WTC11 (cell line): ENCODE measurements around the gene CACNG3. TPM values are rescaled to one million over a fixed set of nuclear protein-coding genes. Genes with fewer than 3 reads are reported as not detected.

Experiments used
- ATAC-seq: fragments of 200-7000 bp; cut with Tn5 transposase; 2 replicates; pipeline ENCODE4 v1.10.0; 2021; ENCODE audit warnings: mild to moderate bottlenecking, moderate library complexity
- CTCF ChIA-PET: fragments of 300-600 bp; sonication (Branson Sonifier 250); formaldehyde crosslinking; loops from one replicate; lab custom pipeline; 2021; ENCODE audit warnings: antibody characterized with exemption; lab: Charles Lee
- POLR2A ChIA-PET: fragments of 350-600 bp; sonication (Branson Sonifier 250); formaldehyde crosslinking; loops from one replicate; lab custom pipeline; 2021; ENCODE audit warnings: antibody characterized with exemption; lab: Charles Lee
- DNase-seq: peaks from one replicate; pipeline ENCODE4 v3.0.0; 2021; ENCODE audit warnings: low spot score
- H3K27ac Mint-ChIP-seq: 2 replicates; pipeline ENCODE4 v1.8.0; 2021; ENCODE audit warnings: mixed read lengths
- H3K27me3 Mint-ChIP-seq: 2 replicates; pipeline ENCODE4 v1.8.0; 2021; ENCODE audit warnings: low read depth, mild to moderate bottlenecking, moderate library complexity, mixed read lengths
- H3K36me3 Mint-ChIP-seq: 2 replicates; pipeline ENCODE4 v1.8.0; 2021; ENCODE audit warnings: mixed read lengths
- H3K4me1 Mint-ChIP-seq: 2 replicates; pipeline ENCODE4 v1.8.0; 2022; ENCODE audit warnings: mixed read lengths
- H3K4me3 Mint-ChIP-seq: 2 replicates; pipeline ENCODE4 v1.8.0; 2021; ENCODE audit warnings: mild to moderate bottlenecking, moderate library complexity, mixed read lengths
- H3K9me3 Mint-ChIP-seq: 2 replicates; pipeline ENCODE4 v1.8.0; 2021; ENCODE audit warnings: mixed read lengths
- AR ChIP-seq: fragments of 250-450 bp; sonication (Bioruptor Pico); IDR thresholded peaks from 2 replicates; pipeline ENCODE4 v1.9.0; 2021; ENCODE audit warnings: mild to moderate bottlenecking
- ATF3 ChIP-seq: sonication (generic); formaldehyde crosslinking; conservative IDR thresholded peaks from 2 replicates; pipeline ENCODE4 v1.8.1; 2022; ENCODE audit warnings: mild to moderate bottlenecking, missing genetic modification reagents
- CBFB ChIP-seq: sonication (generic); formaldehyde crosslinking; IDR thresholded peaks from 2 replicates; pipeline ENCODE4 v1.8.1; 2022; ENCODE audit warnings: mild to moderate bottlenecking, low read depth, missing genetic modification reagents
- CREB1 ChIP-seq: sonication (generic); formaldehyde crosslinking; IDR thresholded peaks from 2 replicates; pipeline ENCODE4 v1.8.0; 2023; ENCODE audit warnings: mild to moderate bottlenecking, missing genetic modification reagents
- CREM ChIP-seq: sonication (generic); formaldehyde crosslinking; IDR thresholded peaks from 2 replicates; pipeline ENCODE4 v1.8.1; 2022; ENCODE audit warnings: mild to moderate bottlenecking, missing genetic modification reagents, moderate library complexity
- E2F1 ChIP-seq: sonication (generic); formaldehyde crosslinking; IDR thresholded peaks from 2 replicates; pipeline ENCODE4 v1.8.0; 2022; ENCODE audit warnings: mild to moderate bottlenecking, missing genetic modification reagents
- E2F5 ChIP-seq: sonication (generic); formaldehyde crosslinking; IDR thresholded peaks from 2 replicates; pipeline ENCODE4 v1.8.1; 2022; ENCODE audit warnings: mild to moderate bottlenecking, moderate library complexity, missing genetic modification reagents
- ETV6 ChIP-seq: sonication (generic); formaldehyde crosslinking; IDR thresholded peaks from 2 replicates; pipeline ENCODE4 v1.8.1; 2022; ENCODE audit warnings: mild to moderate bottlenecking, missing genetic modification reagents
- FOXP1 ChIP-seq: sonication (generic); formaldehyde crosslinking; IDR thresholded peaks from 2 replicates; pipeline ENCODE4 v1.8.0; 2022; ENCODE audit warnings: missing genetic modification reagents, mild to moderate bottlenecking, moderate library complexity, borderline replicate concordance
- IRF2 ChIP-seq: sonication (generic); formaldehyde crosslinking; IDR thresholded peaks from 2 replicates; pipeline ENCODE4 v1.8.0; 2022; ENCODE audit warnings: low read depth, missing genetic modification reagents, borderline replicate concordance
- JAZF1 ChIP-seq: fragments of 250-450 bp; sonication (Bioruptor Pico); IDR thresholded peaks from 2 replicates; pipeline ENCODE4 v1.9.0; 2021; ENCODE audit warnings: moderate library complexity, mild to moderate bottlenecking, inconsistent platforms
- MYBL2 ChIP-seq: sonication (generic); formaldehyde crosslinking; IDR thresholded peaks from 2 replicates; pipeline ENCODE4 v1.8.1; 2023; ENCODE audit warnings: mild to moderate bottlenecking, moderate library complexity, missing genetic modification reagents
- NFATC4 ChIP-seq: fragments of 250-450 bp; sonication (Bioruptor Pico); IDR thresholded peaks from 2 replicates; pipeline ENCODE4 v1.9.0; 2021; ENCODE audit warnings: mild to moderate bottlenecking
- NR1H2 ChIP-seq: sonication (generic); formaldehyde crosslinking; IDR thresholded peaks from 2 replicates; pipeline ENCODE4 v1.9.0; 2021; ENCODE audit warnings: mild to moderate bottlenecking, moderate library complexity, missing genetic modification reagents
- NR3C1 ChIP-seq: sonication (generic); formaldehyde crosslinking; conservative IDR thresholded peaks from 2 replicates; pipeline ENCODE4 v1.8.1; 2023; ENCODE audit warnings: low read depth, mild to moderate bottlenecking, missing genetic modification reagents
- PRDM15 ChIP-seq: sonication (generic); formaldehyde crosslinking; IDR thresholded peaks from 2 replicates; pipeline ENCODE4 v1.8.0; 2022; ENCODE audit warnings: missing genetic modification reagents
- RORB ChIP-seq: fragments of 250-450 bp; sonication (Bioruptor Pico); IDR thresholded peaks from 2 replicates; pipeline ENCODE4 v1.9.0; 2021; ENCODE audit warnings: mild to moderate bottlenecking
- SP1 ChIP-seq: sonication (generic); formaldehyde crosslinking; conservative IDR thresholded peaks from 2 replicates; pipeline ENCODE4 v1.8.1; 2022; ENCODE audit warnings: missing genetic modification reagents
- TP53 ChIP-seq: sonication (generic); formaldehyde crosslinking; IDR thresholded peaks from 2 replicates; pipeline ENCODE4 v1.8.1; 2023; ENCODE audit warnings: mild to moderate bottlenecking, missing genetic modification reagents
- ZNF219 ChIP-seq: sonication (generic); formaldehyde crosslinking; IDR thresholded peaks from 2 replicates; pipeline ENCODE4 v1.8.0; 2023; ENCODE audit warnings: missing genetic modification reagents, mild to moderate bottlenecking, borderline replicate concordance
- ZNF263 ChIP-seq: sonication (generic); formaldehyde crosslinking; IDR thresholded peaks from 2 replicates; pipeline ENCODE4 v1.8.1; 2022; ENCODE audit warnings: low read depth, mild to moderate bottlenecking, moderate library complexity, missing genetic modification reagents
- ZNF396 ChIP-seq: fragments of 250-450 bp; sonication (Bioruptor Pico); IDR thresholded peaks from 2 replicates; pipeline ENCODE4 v1.8.0; 2021; ENCODE audit warnings: mild to moderate bottlenecking, moderate library complexity, borderline replicate concordance
- ZNF532 ChIP-seq: fragments of 250-450 bp; sonication (Bioruptor Pico); IDR thresholded peaks from 2 replicates; pipeline ENCODE4 v1.9.0; 2021; ENCODE audit warnings: mild to moderate bottlenecking, borderline replicate concordance
- total RNA-seq: library from RNA; stranded (reverse); gene quantifications from 3 replicates; pipeline ENCODE4 v1.2.3, GENCODE V29; 2021

CACNG3 gene
- total RNA-seq, 1 experiment from 2014 or later, result not detected

- TF ChIP-seq E2F5 (no peak), RORB (CRISPR knock-in tag) (no peak), SP1 (CRISPR knock-in tag) (no peak), JAZF1 (CRISPR knock-in tag) (no peak), NR1H2 (CRISPR knock-in tag) (no peak), NFATC4 (no peak), CREM (CRISPR knock-in tag) (no peak)
- Mint-ChIP-seq H3K27ac (no peak overlapping the region), H3K4me3 (no peak overlapping the region), H3K4me1 (peaks cover 4% of the 10 kb centered on the region; the same call in 1 of the 2 replicates), H3K27me3 (peaks cover 5% of the 10 kb centered on the region), H3K36me3 (no peaks in the 10 kb centered on the region), H3K9me3 (no peaks in the 10 kb centered on the region)
- DNase-seq (no peak), ATAC-seq (no peak)
- ChIA-PET CTCF (interaction anchor here (0.6 to 1.4 kb wide), 4 partner anchors 33 to 243 kb away, joined by 3 to 6 read pairs (median 3); partner anchors contain the start of gene CACNG3), POLR2A (no interaction called here)
These were observed 33.1 kb downstream of the CACNG3 start for GRCh38 chr16:24289166-24289700.

GRCh38 chr16:24291932-24292331 is 35.8 kb downstream of the CACNG3 start:
- no peak for DNase-seq
- no peaks in the 10 kb centered on the region for H3K9me3 Mint-ChIP-seq
- no peak for TF ChIP-seq CBFB (CRISPR knock-in tag)
- no peak for TF ChIP-seq ATF3
- TF ChIP-seq ETV6 (CRISPR knock-in tag), result no peak
- no peak for TF ChIP-seq FOXP1 (CRISPR knock-in tag)
- no peak for TF ChIP-seq ZNF532
- no peak for TF ChIP-seq ZNF396 (CRISPR knock-in tag)
- TF ChIP-seq TP53 (CRISPR knock-in tag), result no peak
- TF ChIP-seq E2F1 (CRISPR knock-in tag), result no peak
- TF ChIP-seq ZNF263 (CRISPR knock-in tag), result no peak
- no peak for TF ChIP-seq NR3C1 (CRISPR knock-in tag)
- no peak for TF ChIP-seq AR (CRISPR knock-in tag)
- no peak for TF ChIP-seq IRF2
- no peak for TF ChIP-seq ZNF219 (CRISPR knock-in tag)
- TF ChIP-seq PRDM15 (CRISPR knock-in tag), result no peak
- no peak for TF ChIP-seq CREB1 (CRISPR knock-in tag)
- no peak for TF ChIP-seq MYBL2 (CRISPR knock-in tag)
- TF ChIP-seq, all 79 proteins: peak for 0
- no peak overlapping the region for H3K4me3 Mint-ChIP-seq
- H3K36me3 Mint-ChIP-seq, result no peaks in the 10 kb centered on the region
- peaks cover 5% of the 10 kb centered on the region for H3K27me3 Mint-ChIP-seq
- ChIA-PET CTCF (interaction anchor here (0.9 to 1.9 kb wide), 3 partner anchors 39 to 246 kb away, joined by 3 to 7 read pairs (median 3); no protein-coding TSS in a partner anchor), POLR2A (no interaction called here)
- peaks cover 4% of the 10 kb centered on the region; the same call in 1 of the 2 replicates for H3K4me1 Mint-ChIP-seq
- no peak for ATAC-seq
- no peak overlapping the region for H3K27ac Mint-ChIP-seq
